CD4-positive, alpha-beta T cell treated with Interleukin-21 for 1 hour (primary cell): ENCODE measurements around the gene SLC25A46.
A peak's percentile ranks its signal among the peaks of the same experiment; 100 is the strongest.
"Not testable (repeated sequence)": the region's sequence is repeated elsewhere in the genome, so short reads cannot be mapped to it uniquely, and the experiment has no call there.

Experiments
- DNase-seq: peaks from one replicate; pipeline ENCODE4 v3.0.0-alpha.2; 2020

The SLC25A46 gene

DNA sequence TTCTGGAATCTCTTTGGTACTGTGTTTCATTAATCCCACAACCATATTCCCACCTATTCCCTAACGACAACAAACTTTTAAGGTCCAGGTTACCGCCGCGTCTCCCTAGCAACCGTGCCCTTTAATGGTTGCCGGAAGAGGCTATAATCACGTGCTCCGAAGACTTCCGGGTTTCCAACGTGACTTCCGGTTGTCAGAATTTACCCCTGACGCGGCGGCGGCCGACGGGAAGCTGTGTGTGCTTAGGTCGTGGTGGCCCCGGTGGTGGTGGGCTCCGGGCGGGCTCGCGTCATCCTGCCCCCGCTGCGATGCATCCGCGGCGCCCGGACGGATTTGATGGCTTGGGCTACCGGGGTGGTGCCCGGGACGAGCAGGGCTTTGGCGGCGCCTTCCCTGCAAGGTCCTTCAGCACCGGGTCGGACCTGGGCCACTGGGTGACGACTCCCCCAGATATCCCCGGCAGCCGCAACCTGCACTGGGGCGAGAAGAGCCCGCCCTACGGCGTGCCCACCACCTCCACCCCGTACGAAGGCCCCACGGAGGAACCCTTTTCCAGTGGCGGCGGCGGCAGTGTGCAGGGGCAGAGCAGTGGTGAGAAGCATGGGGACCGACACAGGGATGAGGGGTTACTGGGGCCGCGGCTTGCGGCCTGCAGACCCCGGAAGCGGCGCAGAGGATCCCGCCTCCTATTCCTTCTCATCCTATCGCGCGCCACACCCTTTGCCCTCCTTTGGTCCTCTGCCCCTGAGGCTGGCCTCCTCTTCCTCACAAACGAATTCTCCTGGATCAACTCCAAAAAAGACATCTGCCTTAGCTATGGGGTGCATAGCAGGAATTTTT lies at the start of gene SLC25A46:
Gene SLC25A46, plus strand, starts transcription at position 196 of the 840 bp plus-strand sequence. Its CDS starts 113 bp downstream, at position 309.
- peak; percentile 91 for DNase-seq

DNA sequence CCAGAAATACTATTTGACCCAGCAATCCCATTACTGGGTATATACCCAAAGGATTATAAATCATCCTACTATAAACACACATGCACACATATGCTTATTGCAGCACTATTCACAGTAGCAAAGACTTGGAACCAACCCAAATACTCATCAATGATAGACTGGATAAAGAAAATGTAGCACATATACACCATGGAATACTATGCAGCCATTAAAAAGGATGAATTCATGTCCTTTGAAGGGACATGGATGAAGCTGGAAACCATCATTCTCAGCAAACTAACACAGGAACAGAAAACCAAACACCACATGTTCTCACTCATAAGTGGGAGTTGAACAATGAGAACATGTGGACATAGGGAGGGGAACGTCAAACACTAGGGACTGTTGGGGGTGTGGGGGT lies 48.2 kb upstream of the SLC25A46 start:
- not testable (repeated sequence) for DNase-seq

DNA sequence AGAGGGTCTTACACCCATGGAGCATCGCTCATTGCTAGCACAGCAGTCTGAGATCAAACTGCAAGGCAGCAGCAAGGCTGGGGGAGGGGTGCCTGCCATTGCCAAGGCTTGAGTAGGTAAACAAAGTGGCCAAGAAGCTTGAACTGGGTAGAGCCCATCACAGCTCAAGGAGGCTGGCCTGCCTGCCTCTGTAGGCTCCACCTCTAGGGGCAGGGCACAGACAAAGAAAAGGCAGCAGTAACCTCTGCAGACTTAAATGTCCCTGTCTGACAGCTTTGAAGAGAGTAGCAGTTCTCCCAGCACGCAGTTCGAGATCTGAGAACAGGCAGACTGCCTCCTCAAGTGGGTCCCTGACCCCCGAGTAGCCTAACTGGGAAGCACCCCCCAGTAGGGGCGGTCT lies 46.1 kb upstream of the SLC25A46 start:
- DNase-seq, result not testable (repeated sequence)

DNA sequence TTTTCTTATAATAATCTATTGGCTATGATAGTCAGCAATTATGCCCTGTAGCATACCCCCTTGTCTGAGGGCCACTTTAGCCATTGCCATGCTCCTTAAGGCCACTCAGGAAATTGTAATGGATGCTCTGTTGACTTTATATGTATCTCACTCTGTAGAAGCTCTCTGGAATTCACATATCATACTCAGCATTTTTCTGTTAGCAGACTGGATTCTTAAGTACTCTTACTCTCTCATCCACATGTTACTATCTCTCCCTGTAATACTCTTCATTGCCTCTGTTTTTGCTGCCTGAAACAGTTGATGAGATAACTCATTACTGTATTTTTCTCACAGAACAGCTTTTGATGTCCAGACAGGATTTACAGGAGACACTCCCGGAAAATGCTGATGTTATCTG lies 36.5 kb upstream of the SLC25A46 start:
- no peak for DNase-seq

DNA sequence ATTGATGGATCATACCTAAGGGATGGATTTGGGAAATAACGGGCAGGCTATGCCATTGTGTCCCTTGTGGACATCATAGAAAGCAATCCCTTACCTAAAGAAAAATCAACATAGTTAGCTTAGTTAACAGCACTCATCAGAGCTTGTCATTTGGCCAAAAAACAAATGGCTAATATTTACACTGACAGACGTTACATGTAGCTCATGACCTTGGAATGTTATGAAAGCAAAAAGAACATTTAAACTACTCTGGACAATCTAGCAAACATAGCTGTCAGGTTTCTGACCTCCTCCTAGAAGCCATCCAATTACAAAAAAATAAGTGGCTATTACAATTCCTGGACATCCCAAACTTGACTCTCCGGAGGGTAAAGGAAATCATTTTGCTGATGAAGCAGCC lies 36.1 kb upstream of the SLC25A46 start:
- DNase-seq, result no peak

DNA sequence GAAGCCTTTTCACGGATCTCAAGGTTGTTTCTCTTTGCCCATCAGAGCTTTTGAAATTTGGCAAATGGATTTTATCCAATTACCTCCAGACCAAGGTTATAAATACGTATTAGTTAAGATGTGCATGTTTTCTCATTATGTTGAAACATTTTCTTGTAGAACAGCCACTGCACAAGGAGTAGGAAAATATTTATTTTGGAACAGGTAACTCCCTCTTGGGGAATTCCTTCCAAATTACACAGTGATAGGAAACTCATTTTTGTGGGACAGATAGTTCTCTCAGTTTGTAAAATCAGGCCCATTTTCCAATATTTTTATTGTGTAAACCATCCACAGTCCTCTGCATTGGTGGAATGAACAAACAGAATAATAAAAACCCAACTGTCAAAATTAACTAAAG lies 35.3 kb upstream of the SLC25A46 start:
- DNase-seq, result no peak

DNA sequence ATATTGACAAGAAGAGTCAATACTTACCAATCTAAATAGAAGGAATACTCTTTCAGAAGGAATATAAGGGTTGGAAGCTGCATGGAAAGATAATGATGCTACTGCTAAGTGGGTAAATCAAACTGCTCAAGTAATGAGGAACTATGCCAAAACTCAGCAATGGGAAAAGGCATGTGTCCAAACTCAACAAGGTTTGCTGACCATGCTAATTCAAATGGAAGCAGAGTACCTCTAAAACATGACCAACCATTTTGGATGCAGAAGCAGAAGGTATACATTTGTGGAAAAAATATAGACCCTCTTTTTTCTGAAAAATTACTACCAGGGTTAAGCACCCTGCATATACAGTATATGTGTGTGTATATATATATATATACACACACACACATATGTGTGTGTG lies 33.5 kb upstream of the SLC25A46 start:
- no peak for DNase-seq

DNA sequence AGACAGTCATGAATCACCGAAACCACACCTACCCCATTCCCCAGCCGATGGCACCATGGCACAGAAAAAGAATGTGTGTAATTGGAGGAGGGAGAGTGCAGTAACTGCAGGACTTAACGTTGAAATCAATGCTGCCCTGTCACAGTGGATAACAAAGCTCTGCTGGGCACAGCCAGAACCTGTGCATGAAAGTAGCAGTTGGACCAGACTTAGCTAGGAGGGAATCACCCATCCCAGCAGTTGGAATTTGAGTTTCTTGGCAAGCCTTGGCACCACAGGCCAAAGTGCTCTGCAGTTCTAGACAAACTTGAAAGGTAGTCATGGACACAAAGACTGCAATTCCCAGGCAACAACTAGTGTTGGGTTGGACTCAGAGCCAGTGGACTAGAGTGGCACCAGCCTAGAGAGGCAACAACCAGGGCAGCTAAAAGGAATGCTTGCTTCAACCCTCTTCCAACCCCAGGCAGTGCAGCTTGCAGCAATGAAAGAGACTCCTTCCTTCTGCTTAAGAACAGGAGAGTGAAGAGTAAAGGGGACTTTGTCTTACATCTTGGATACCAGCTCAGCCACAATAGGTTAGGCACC lies 31.5 kb upstream of the SLC25A46 start:
- DNase-seq, result no peak

DNA sequence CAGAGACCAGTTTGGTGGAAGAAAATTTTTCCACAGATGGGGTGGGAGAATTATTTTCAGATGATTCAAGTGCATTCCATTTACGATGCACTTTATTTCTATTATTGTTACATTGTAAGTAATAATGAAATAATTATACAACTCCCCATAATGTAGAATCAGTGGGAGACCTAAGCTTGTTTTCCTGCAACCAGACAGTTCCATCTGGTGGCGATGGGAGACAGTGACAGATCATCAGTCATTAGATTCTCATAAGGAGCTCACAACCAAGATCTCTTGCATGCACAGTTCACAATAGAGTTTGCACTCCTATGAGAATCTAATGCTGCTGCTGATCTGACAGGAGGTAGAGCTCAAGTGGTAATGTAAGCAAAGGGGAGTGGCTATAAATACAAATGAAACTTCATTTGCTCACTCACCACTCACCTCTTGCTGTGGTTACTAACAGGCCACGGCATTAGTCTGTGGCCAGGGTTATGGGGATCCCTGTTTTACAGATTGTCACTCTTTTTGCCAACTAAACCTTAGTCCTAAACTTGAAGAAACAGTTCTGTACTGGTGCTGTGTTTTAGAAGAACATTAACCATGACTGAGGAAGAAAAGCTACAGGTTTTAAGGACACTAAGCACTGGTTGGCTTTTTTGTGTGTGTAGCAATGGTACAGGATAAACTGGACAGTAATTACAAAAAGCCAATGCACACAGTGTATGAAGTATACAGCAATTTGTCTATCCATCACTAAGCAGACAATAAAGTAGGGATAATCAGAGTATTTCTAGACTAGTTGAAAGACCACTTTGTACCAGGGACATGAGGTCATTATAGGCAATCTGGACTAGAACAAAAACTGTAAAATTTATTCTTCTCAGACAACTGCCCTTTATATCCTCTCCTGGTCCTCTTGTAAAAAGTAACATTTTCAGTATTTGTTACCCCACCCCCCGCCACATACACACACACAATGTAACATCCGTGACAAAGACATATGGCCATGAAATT lies 22.3 kb upstream of the SLC25A46 start:
- DNase-seq, result no peak

DNA sequence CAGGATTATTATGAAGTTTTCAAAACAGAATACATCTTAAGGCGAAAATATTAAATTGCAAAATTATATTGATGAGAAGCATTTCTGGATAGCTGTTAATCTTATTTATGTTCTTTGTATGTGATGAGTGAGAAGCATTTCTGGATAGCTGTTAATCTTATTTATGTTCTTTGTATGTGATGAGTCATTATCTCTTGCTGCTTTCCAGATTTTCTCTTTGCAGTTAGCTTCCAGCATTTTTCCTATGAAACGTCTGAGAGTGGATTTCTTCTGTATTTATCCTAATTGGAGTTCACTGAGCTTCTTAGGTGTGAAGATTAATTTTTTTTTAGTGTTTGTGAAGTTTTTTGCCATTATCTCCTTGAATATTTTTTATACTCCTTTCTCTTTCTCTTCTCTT lies 20.5 kb upstream of the SLC25A46 start:
- DNase-seq, result no peak

DNA sequence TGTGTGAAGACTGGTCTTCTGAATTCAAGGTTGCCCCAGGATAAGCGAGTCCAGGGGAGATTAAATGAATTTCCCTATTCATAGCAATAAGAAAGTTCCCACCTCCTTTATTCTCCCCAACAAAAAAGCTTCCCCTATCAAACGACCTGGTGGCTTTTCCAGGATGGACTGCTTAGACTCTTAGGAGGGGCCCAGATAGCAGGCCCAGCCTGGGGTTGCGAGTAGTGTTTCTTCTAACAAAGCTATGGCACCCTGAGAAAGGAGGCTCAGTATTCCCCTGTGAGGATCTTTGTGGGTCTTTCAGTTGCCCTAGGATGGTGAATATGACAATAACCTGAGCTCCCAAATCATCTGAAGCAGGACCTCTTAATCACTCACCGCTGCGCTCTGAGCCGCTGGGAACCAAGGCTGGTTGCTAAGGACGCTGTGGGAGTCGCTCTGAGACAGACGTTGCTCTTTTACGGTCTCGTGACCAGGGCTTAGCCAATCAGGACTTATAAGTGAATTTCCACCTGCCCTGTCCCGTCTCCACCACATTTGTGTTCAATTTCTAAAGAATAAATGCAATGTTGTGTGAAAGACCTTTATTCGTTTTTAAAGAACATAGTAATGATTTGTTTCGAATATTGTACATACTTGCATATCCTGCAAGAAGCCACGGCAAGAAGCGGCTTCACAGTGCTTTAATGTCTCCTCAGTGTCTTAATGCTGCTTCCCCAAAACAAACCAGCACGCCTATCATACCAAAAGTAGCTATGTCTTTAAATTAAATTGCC lies 12.4 kb upstream of the SLC25A46 start, which contains the start of gene TMEM232:
Gene TMEM232, minus strand, starts transcription at position 423 of the 776 bp plus-strand sequence. CDS start 59,319 bp downstream, outside the sequence.
- DNase-seq, result peak; percentile 83

DNA sequence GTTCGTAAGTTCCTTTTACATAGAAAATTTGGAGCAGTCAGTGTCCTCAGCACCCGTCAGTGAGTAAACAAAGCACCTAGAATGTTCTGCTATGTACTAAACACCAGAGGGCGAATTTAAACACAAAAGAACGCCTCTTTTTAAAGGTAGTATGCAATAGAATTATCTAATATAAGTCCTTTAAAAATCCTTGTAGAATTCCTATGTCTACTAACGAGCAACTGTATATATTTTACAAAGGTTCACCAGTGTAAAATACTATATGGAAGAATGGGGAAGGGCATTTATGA lies 11.8 kb upstream of the SLC25A46 start:
- DNase-seq, result peak; percentile 23

DNA sequence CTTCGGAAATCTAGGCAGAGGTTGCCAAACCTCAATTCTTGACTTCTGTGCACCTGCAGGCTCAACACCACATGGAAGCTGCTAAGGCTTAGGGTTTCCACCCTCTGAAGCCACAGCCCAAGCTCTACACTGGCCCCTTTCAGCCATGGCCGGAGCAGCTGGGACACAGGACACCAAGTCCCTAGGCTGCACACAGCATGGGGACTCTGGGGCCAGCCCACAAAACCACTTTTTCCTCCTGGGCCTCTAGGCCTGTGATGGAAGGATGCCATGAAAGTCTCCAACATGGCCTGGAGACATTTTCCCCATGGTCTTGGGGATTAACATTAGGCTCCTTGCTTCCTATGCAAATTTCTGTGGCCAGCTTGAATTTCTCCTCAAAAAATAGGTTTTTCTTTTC lies 7.3 kb upstream of the SLC25A46 start:
- not testable (repeated sequence) for DNase-seq

DNA sequence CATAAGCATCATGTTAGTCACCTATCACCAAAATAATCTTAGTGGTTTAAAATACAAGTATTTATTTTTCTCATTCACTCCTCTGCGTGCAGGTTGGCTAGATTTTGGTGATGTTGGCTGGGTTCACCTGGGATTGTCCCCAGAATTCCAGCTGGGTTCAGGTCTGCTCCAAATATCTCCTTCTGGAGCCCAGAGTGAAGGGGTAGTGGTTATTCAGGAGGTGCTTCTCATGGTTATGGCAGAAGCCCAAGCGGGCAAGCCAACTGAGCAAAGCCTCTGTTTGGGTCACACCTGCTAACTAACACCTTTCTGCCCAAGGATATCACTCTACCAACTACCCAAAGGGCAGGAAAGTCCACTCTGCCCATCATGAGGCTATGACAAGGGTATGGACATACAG lies 4.7 kb upstream of the SLC25A46 start:
- no peak for DNase-seq

DNA sequence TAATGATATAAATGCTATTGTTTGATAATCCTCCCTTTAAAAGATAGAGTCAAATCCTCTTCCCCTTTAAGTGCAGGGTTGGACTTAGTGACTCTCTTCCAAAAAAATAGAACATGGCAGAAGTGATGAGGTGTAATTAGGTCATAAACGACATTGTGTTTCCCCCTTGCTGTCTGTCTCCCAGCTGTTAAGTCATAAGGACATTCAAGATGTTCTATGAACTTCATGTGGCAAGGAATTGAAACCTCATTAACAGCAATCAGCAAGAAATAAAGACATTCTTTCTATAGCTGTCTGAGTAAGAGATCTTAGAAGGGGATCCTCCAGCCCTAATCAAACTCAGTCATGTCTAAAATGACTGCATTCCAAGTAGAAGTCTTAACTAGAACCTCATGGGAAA lies 3.3 kb upstream of the SLC25A46 start:
- no peak for DNase-seq

DNA sequence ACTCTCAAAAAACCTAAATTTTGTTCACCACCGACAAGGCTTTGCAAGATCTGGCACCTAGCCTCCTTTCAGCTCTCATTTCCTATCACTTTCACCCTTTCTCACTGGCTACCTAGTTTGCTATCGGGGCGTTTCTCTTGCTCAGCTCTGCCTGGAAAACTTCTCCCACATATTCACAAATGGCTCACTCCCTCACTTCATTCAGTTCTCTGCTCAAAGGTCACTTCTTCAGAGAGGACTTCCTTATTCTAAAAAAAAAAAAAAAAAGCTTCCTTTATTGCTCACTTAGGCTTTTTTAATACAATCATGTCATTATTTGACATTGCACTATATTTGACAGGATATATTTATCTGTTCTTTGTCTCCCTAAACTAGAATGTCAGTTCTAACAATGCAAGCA lies 2.1 kb upstream of the SLC25A46 start:
- DNase-seq, result no peak

DNA sequence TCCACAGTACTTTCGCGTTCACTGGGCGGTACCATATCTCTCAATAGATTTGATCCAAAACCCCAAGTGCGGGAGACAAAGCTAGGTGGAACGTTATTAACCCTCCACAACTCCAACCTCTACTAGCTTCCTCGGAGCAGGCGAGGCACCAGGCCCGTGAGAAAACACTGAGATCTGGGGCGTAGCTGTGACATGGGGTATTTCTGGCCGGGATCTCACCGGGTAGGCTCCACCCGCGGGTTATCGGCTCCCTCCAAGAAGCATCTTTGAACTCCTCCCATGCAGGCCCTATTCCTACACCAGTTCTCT lies 350 bp upstream of the SLC25A46 start:
- no peak for DNase-seq

DNA sequence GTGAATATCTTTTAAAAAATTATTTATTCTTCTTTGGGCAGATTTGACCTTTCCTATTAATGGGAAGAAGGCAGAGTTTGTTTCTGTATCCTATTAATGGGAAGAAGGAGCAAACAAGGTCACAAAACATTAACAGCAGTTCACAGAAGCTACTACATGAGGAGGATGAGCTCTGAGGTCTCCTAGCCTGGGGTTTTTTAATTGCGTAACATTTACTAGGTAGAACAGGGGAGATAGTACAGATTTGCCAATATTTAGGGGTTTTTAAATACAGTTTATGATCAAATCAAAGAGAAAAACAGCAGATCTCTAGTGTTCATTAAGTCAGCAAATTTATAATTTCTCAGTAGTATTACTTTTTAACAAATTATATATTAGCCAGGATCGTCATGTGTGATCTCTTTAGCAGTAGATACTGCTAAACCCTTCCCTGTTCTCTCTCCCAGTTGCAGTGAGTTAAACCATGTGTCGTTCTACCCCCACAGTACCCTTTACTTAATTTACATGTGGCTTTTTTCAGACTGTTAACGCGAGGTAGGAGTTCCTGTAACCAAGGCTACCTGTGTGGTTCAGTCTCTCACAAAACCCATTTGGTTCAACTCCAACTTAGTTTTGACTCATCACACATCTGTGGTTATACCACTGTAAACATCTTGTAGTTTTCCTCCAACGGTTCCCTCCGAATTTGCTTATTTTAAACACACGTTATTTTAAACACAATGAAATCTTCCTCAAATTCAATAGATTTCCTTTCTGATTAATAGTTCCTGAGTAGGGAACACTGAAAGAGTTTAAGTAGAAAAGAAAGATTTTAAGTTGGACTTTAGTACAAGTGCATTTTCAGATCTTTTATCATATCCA lies 13.3 kb downstream of the SLC25A46 start:
- peak; percentile 63 for DNase-seq

DNA sequence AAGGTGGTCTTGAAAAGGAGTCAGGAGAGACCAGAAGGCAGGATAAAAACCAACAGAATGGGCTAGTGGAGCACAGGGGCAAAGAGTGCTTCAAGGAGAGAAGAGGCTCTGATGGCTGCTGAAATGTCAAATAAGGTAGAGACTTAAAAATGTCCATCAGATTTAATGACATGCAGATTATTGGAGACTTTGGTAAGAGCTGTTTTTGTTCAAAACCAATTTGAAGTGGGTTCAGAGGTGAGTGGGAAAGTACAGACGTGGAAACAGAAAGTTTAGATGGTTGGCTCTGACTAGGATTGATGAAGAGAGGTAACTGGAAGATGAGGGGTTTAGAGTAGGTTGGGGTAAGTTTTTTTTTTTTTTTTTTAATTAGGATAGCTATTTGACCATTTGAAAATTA lies 14.1 kb downstream of the SLC25A46 start:
- peak; percentile 15 for DNase-seq

DNA sequence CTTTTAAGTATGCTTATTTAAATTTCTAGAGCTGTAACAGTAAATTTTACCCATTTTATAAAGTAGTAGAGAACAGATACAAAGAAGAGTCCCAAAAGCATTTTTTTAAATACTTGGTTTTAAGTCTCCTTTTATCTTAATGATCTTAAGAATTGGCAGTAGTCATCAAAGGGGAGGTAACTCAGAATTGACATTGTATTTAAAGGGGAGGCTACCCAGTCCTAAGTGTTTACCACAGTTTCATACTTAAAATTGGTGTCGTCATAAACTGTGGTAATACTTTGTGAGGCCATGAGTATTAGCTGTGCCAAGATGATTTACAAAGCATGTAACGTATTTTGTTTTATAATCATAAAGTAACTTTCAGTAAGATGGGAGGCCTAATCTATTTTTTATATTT lies 14.8 kb downstream of the SLC25A46 start:
- peak; percentile 32 for DNase-seq

DNA sequence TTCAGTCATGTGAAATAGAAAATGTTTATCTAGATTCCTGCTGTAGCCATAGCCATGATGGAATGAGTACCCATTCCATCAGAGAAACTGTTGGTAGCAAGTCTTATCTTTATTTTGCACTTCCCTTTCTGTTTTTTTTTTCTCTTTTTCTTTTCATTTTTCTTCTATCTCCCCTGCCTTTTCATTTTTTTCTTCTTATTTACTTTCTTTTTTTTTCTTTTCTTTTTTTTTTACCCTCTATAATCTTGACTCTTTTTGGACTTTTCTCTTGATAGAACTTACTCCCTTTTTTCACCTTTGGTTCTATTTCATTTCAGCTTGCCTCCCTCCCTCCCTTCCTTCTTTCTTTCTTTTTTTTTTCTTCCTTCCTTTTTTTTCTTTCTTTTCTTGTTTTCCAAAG lies 15.4 kb downstream of the SLC25A46 start:
- DNase-seq, result no peak
